SH-SY5Y (cell line): ENCODE data around the gene HRH4.

Experiments used
- GATA2 ChIP-seq: IDR thresholded peaks from 2 replicates; pipeline ENCODE4 v1.6.1; 2011; ENCODE audit warnings: mild to moderate bottlenecking, low read depth, low read length
- GATA3 ChIP-seq: IDR thresholded peaks from 2 replicates; pipeline ENCODE4 v1.6.1; 2011; ENCODE audit warnings: low read depth, mild to moderate bottlenecking, low read length, moderate library complexity

GRCh38 chr18:24490539-24490938 lies 30.1 kb downstream of the HRH4 start:
- TF ChIP-seq GATA2, result no peak
- TF ChIP-seq GATA3, result no peak
